Measurements from ENCODE around the gene MBNL2.

MBNL2 gene

DNA sequence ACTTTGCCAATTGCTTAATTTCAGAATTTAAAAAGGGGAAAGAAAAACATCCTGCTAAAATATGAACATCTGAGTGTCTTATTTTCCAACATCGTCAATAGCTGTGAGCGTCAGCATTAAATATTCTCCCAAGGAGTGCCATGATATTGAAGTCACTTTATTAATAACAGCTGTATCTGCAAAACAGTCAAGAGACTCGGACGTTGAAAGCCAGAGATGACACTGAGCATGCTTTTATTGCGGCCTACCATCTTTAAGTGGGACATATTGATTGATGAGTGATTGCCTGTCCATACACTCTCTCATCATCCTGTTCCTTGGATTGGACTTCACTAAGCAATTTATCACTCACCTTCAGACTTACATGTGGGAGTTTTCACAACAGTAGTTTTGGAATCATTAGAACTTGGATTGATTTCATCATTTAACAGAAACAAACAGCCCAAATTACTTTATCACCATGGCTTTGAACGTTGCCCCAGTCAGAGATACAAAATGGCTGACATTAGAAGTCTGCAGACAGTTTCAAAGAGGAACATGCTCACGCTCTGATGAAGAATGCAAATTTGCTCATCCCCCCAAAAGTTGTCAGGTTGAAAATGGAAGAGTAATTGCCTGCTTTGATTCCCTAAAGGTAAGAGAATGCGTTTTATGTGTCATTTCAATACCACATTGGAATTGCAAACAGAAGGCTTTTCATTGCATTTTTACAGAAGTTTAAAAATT is 53.8 kb downstream of the MBNL2 start:
- no peak for DNase-seq

DNA sequence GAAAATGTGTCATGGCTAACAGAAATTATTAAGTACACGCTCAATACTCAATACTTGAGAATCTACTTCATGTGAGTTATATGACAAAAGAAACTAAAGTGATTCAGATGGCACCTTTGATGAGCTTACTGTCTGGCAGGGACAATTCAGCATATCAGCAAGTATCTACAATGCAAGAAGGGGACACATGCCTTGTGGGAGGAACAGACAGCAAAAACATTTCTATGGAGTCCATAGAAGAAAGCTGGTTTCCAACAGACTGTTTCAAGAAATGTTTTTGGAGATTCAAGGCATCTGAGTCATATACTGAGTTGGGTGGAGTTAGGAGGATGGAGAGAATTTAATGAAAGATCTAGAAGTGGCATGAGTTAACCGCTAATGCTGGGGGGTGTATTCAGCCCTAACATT is 54.7 kb downstream of the MBNL2 start:
- DNase-seq, result no peak

DNA sequence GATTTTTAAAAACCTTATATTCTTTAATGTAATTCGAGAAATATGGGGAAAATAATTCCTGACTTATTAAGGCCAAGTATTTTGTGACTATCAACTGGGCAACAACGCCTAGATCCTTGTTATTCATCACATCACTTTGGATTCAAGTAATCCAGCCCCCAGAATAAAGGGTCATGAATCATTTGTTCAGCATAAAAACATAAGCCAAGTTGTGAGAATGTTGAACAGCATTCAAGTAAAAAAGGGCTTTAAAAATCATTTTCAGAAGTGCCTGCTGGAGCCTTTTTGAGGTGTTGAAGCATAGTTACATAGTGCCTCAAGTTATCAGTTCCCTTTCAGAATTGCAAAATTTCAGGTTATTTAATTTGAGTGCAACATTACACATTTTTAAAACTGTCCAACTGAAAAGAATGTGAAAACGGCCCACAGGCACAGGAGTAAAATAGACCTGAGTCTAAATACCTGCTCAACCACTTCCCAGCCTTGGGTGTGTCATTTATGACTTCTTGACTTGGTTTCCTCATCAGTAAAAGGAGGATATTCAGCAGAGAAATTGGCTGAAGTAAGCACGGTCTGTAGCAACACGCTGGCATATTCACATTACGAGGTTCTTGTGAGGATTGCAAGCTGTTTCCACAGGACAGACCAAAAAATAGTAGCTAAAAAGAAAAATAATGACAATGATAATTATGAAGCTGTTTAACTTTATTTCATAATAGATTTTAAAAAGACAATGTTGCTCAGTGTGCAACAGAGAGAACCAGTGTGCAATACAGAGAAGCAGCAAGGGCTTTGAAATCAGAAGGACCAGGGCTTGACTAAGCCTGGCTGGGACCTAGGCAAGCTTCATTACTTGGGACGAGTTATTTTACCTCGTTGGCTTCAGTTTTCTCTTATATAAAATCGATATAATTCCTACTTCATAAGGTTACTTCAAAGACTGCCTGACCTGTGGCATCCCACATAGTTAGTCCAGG is 56.6 kb downstream of the MBNL2 start:
- DNase-seq, result no peak

DNA sequence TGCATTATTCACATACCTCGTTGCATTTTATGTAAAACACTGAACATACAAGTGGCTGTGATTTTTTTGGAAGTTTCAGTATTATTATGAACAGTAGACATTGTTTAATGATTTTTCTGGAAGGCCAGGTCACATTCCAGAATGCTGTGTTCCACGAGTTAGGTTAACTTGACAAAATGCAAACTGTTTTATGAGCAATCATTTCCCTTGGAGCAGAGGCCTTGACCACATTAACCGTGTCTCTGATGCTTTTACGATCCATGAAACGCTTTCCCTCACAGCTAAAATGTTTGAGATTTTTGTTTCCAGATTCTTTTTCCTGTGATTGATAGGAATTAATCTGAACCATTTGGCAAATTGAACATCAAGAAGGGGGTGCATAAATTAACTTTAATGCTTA is 57.8 kb downstream of the MBNL2 start:
- DNase-seq, result no peak

DNA sequence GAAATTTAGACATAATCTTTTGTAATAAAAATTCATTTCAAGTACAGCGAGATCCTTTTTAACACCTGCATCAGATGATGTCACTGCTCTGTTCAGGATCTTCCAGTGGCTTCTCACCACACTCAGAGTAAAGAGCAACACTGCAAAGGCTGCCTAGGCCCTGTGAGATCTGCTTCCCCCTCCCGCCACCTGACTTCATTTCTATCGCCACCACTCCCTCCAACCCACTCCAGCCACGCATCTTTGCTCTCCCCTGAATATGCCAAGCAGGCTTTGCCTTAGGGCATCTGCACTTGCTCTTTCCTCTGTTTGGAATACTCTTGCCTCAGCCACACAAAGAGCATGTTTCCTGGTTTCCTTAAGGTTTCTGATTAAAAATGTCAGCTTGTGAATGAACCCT is 58.3 kb downstream of the MBNL2 start:
- DNase-seq, result no peak

DNA sequence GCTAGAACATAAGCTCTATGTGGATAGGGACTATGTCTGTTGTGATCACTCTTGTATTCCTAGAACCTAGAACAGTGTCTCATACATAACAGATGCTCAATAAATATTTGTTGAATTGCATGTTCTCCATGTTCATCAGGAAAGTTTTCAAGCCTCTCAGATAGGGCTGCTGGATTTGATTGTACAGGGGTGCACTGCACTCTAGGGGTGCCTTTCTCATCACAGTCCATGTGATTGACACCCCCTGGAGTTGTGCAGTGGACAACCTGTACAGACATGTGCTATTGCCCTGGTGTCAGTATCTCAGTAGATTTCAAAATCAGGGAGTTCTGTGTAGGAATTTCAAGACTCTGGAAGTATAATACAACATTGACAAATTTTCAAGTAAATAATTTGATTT is 58.9 kb downstream of the MBNL2 start:
- no peak for DNase-seq

DNA sequence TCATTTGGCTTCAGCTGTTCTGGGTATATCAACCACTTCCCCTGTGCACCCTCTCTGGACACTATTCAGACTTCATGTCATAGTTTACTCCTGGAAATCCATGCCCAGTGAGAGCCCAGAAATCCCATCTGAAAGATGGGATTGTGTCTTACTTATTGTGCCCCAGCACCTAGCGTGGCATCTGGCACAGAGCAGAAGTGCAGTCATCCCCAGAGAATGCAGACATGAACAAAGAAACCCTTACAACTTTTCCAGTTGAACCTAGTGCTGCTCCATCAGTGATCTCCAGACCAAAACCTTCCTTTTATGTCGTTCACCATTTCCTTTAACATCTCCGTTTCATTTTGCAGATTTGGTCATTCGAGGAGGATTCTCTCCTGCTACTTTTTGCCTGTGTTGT is 60.6 kb downstream of the MBNL2 start:
- DNase-seq, result no peak

DNA sequence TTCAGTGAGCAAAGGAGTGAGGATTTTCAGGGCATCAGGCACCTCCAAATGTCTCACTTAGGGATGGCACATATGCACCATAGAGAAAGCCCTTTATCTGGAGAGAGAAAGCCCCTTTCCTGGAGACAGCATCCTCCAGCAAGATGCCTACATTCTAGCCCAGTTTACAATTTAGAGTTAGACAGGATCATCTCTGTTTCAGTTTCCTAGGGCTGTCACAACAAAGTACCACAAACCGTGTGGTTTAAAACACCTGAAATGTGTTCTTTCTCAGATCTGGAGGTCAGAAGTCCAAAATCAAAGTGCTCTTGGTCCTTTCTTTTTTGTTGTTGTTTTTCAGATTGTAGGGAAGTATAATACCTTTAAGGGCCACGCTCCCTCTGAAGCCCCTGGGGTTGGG is 61.8 kb downstream of the MBNL2 start:
- no peak for DNase-seq

DNA sequence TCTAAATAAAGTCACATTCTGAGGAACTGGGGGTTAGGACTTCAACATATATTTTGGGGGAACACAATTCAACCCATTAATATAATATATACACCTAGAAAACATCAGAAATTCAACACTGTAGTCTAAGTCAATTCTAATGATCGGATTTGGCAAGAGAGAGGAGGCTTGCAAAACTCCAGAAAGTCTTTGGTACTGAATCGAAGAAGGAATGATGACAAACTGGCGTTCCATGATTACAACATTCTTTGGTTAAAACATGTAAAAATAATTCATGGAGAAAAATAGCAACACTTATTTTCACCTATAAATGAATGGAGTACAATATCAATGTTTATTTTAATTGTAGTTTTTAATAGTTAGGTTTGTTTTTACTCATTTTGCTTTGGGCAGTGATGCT is 62.4 kb downstream of the MBNL2 start:
- no peak for DNase-seq

DNA sequence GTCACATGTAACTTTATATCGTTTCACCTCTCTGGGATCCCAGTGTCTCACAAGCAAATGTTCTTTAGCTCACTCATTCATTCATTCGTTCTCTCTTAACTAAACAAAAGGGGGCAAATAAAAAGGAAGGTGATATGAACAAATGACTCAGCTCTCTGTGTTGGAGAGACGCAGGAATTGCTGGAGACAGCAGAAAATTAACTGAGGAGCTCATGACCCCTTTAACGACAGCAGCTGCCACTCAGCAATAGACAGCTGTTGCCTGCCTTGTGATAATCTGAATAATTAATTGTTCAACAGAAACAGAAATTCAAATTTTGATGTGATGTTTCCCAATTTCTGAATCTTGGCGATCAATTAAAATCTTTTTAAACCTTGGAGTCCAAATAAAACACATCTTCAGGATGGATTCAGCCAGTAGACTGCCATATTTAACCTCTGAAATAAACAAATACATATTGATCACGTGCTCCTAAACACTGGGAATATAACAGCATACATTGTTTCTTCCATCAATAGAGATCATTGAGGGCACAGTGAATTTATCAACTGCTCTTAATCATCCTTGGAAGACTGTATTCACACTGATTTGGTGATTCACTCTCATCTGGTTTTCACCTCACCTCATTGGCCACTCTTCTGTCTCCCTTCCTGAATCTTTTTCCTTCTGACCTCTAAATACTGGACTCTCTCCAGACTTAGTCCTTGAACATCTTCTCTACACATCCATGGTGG is 63.3 kb downstream of the MBNL2 start:
- DNase-seq, result no peak

DNA sequence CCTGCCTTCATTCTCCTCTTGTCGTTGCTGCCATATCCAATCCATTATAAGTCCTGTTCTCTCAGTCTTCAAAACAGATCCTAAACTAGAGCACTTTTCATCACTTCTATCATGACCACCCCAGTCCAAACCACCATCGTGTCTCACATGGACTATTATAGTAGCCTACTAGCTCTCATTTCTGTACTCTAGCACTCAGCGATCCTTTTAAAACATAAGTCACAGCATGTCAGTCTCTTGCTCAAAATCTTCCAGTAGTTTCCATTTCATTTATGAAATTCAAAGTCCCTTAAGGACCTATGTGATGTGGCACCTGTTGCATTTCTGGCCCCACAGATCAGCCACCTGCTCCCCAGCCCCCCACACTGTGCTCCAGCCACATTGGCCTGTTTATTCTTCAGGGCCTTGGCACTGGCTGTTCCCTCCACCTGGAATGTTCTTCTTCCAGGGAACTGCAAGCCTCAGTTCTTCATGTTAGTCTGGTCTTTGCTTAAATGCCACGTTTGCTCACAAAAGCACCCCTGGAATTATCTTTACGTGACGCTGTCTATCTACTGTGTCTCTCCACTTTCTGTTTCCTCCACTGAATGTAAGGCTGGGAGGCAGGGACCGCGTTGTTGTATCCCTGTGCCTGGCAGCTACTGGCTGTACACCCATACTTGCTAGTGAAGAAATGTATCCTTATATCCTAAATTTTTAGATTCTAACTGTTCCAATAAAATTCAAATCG is 64.3 kb downstream of the MBNL2 start:
- DNase-seq, result no peak

DNA sequence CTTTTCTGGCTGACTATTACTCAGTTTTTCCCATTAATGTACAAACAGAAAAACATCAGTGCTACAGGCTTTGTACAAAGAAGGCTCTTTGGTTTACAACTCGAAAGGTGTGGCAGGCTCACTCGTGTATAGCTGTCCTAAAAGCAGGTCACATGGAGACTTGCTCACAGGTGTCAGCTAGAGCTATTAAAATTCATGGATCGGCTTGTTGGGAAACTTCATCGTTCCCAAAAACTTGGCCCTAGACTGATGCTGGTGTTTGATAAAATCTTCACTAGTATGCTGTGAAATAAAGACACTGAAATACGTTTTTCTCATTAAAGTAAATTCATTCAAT is 64.9 kb downstream of the MBNL2 start:
- DNase-seq, result no peak

DNA sequence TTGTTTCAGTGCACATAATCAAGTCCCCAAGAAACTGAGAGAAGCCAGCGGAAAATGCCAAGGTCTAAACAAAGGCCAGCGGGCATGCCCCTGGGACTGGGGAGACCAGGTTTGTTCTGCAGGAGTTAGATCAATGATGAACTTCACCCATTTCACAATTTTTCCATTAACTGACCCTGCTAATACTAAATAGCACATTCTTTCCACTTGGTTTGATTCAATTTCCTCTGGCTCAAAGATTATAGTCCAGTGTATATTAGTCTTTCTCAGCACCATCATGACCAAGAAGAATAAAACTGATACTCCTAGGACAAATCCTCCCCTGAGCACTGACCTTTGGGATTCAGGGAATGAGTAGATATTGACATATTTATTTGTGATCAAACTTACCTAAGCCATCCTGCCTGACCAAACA is 66.4 kb downstream of the MBNL2 start:
- no peak for DNase-seq

DNA sequence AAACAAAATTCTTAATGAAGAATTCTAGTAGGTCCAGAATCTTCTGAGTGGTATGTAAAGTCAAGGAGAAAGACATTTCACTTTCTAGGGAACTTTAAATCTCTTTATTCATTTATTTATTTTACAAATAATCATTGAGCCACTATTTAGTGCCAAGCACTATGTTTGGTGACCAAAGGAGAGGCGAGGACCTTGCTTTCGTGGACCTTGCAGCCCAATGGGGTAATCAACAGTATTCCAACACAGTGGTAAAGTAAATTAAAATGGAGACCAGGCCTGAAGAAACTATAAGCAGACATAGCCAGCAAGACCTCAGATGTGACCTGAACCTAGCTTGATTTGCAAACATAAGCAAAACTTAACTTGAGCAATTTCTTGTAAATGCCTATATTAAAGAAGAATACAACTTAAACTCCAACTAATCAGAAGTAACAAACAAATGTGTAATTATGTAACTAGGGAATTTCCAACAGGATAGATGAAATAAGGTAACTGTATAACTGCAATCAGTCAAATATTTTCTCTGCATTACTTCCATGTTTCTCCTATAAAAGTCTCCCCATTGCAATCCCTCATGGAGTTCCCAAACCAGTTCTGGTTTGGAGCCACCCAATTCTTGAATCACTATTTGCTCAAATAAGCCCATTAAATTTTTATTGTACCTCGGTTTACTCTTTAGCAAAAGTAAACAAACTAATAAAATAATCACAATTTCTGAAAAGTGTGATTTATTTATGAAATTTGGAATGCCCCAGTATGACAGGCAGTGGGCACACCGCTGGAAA is 67.6 kb downstream of the MBNL2 start:
- no peak for DNase-seq

DNA sequence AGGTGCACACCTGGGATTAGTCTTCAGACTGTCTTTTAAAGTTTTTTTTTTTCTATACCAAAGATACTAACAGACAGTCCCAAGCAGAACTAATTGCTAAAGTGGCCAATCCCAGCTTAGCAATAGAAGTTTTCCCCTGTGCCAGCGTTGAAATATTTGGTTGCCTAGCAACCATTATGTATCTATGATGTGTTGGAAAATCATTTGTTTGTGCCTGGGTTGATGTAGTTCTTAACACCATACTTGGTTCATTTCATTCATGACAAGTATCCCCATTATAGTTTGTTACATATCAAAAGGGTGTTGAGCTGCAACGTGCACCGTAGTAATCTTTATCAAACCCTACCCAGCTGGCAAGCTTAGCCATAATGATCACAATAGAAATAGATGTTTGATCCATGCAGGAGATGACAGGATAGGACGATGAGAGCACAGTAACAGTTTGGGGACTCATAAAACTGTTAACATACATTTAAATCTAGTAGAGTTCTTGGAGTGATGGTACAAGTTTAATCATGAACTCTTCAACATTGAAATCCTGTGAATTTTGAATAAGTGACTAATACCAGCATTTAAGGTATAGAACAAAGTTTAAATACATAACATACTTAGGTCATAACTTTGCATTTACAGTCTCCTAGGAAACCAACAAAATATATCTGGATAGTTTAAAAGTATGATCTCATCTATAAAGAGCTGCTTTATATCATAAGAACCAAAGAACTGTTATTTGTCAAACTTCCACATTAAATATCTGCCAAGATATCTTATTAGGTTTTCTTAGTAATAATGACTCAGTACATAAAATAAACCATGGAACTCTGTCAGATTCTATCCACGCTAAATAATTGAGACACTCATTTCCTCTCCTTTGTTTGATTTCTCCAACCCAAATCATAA is 73.4 kb downstream of the MBNL2 start:
- DNase-seq, result no peak

DNA sequence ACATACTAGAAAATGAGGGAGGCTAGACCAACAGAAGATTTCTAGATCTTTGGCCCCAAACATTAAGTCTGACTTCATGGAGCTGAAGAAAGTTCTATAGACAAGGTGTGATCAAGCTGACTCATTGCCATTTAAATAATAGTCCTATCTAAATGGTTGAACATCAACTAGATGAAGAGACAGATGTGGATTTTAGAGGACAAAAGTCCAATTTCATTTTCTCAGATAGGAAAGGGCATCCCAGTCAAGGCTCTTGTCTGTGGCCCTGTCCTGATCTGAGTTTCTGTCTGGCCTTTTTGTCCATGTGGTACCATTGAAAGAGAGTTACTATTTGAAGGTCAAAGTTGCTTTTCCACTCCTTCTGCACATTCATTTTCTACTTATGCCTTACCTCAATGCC is 74.6 kb downstream of the MBNL2 start:
- no peak for DNase-seq

DNA sequence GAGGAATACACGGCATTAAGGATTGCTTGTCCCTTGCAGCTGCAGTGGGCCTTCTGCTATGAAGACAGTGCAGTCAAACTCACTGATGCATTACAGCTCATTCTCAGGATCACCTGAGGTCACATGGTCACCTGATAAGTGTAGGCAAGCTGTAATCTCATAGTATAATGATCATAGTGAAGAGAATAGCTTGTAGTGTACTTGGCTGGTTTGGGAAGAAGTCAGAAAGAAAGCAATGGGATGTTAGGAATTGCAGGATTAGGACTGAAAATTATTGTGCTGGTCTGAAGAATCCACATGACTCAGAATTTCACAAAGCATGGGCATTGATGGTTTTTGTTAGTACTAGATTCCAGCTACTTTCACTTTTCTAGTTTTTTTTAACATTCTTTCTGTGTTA is 76.7 kb downstream of the MBNL2 start:
- no peak for DNase-seq

DNA sequence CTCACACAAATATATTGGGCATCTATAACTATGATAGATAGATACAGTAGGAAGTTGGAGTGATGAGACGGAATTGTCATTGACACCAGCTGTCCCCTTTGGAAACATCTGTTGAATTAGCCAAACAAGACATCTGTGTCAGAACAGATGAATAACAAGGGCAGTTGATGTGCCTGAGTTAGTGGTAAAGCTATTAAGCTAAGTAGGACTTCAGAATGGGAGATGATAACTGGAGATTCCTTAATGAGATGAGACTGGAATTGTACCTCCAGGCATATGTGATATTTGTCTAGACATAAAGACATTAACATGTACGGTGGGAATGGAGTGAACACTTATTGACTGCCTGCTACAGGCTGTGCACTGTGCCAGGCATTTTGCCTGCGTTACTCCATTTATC is 78.7 kb downstream of the MBNL2 start:
- DNase-seq, result no peak

DNA sequence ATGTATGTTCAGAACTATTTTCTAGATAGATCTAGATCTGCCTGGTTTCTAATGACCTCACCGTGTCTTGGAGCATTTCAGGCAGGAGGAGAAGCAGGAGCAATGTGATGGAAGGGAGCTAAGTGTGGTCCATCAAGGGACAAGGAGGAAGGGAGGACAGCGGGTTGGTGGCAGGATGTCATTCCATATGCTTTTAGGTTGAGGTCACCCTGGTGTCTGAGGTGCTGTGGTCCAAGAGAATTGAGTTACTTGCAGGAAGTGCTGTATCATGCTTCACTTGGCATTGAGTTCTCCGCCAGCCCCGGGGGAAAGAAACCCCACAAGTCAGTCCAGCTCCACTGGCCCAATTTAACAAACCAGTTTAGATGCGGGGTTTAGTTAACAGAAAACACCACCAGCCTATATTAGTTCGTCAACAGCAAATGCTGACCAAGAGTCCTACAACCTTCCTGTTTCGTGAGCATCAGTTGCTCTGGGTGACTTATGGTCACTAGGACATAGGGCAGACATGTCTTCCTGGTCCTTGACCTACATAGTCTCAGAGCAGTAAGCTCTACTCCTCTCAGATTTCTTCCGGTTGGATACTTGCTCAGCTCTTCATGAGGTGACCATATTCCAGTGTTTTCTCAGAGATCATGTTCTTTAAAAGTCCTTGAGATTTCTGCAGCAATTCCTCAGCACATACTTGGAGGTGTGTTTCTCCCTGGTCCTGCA is 79.4 kb downstream of the MBNL2 start:
- DNase-seq, result no peak

DNA sequence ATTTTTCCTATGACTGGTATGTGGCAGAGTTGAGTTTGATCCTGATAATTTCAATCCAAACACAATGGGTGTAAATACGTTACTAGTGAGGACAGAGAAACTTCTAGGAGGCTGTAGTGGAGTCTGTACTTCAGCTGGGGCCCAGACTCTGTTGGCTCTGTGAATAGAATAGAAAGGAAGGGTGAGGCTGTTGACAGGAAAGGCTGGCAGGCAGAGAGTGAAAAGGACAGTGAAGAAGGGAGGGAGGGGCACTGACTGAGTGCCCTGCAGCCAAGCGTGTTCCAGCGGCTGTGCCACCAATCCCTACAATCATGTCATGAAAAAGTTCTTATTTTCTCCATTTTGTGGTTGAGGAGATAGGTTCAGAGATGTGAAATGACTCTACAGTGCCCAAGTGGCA is 80.5 kb downstream of the MBNL2 start:
- DNase-seq, result no peak
